ENCODE results near the gene TSG101. TPM values are rescaled to one million over a fixed set of nuclear protein-coding genes. Genes with fewer than 3 reads are reported as not detected.

The TSG101 gene
- total RNA-seq, 2 experiments from 2014 or later, result 23.5 to 30.1 TPM

GRCh38 chr11:18548001-18548400 is 21.3 kb upstream of the TSG101 start:
- CTCF ChIA-PET, result no interaction called here
- Mint-ChIP-seq H3K4me3 (no peak overlapping the region), H3K4me1 (ENCODE audit: low read depth) (no peaks in the 10 kb centered on the region), H3K27ac (no peak overlapping the region), H3K9me3 (no peaks in the 10 kb centered on the region), H3K27me3 (no peaks in the 10 kb centered on the region), H3K36me3 (ENCODE audit: low read depth) (peaks cover 5% of the 10 kb centered on the region)
- DNase-seq, result no peak
- Histone ChIP-seq H3K9me3 (ENCODE audit: control insufficient read depth in 1 of 2, insufficient read depth in 1 of 2, low read length in 2 of 2) (no peaks in the 10 kb centered on the region), H3K36me3 (ENCODE audit: insufficient read depth, low read length) (peaks cover 21% of the 10 kb centered on the region), H3K27ac (ENCODE audit: low read depth in 1 of 2, low read length in 2 of 2) (no peak overlapping the region), H3K4me1 (ENCODE audit: insufficient read depth, low read length) (no peaks in the 10 kb centered on the region), H3K27me3 (ENCODE audit: control insufficient read depth in 1 of 2, insufficient read depth in 2 of 2, low read length in 2 of 2) (no peaks in the 10 kb centered on the region), H3K4me3 (ENCODE audit: low read length) (no peak overlapping the region)
- TF ChIP-seq CTCF (IDR thresholded peaks at IDR 0.05), result no peak
- intact Hi-C loops (cut with DNase I, micrococcal nuclease), result no loop called here
- POLR2A ChIA-PET, result no interaction called here
- ATAC-seq (ENCODE audit: poor library complexity), result no peak

GRCh38 chr11:18540207-18541009 is 13.7 kb upstream of the TSG101 start:
- peak; percentile 79 for TF ChIP-seq CTCF (IDR thresholded peaks at IDR 0.05)
- ChIA-PET CTCF (interaction anchor here (0.5 to 2.4 kb wide), 18 partner anchors 14 to 224 kb away, joined by 3 to 15 read pairs (median 4); partner anchors contain the start of genes SPTY2D1, TMEM86A, TSG101 and UEVLD), POLR2A (interaction anchor here (0.7 to 1.8 kb wide), 6 partner anchors 14 to 226 kb away, joined by 3 to 11 read pairs (median 4); partner anchors contain the start of genes HPS5 and TSG101)
- ATAC-seq (ENCODE audit: poor library complexity) (peak; percentile 77), DNase-seq (peak in 3 of 14 experiments; percentile 65 to 71 (median 66))
- Mint-ChIP-seq H3K36me3 (ENCODE audit: low read depth) (no peaks in the 10 kb centered on the region), H3K4me3 (no peak overlapping the region), H3K27me3 (no peaks in the 10 kb centered on the region), H3K4me1 (ENCODE audit: low read depth) (no peaks in the 10 kb centered on the region), H3K27ac (peak overlapping the region; percentile 21), H3K9me3 (no peaks in the 10 kb centered on the region)
- H3K36me3 ChIP-seq (ENCODE audit: insufficient read depth, low read length), result peaks cover 7% of the 10 kb centered on the region
- no peaks in the 10 kb centered on the region for H3K27me3 ChIP-seq (ENCODE audit: control insufficient read depth in 1 of 2, insufficient read depth in 2 of 2, low read length in 2 of 2)
- H3K27ac ChIP-seq (ENCODE audit: low read depth in 1 of 2, low read length in 2 of 2), result no peak overlapping the region
- intact Hi-C loops (cut with DNase I, micrococcal nuclease), result loop anchor here (1.0 to 5.0 kb wide), 3 partner anchors 112 to 224 kb away; no protein-coding TSS in a partner anchor
- no peak overlapping the region for H3K4me3 ChIP-seq (ENCODE audit: low read length)
- no peaks in the 10 kb centered on the region for H3K4me1 ChIP-seq (ENCODE audit: insufficient read depth, low read length)
- no peaks in the 10 kb centered on the region for H3K9me3 ChIP-seq (ENCODE audit: control insufficient read depth in 1 of 2, insufficient read depth in 1 of 2, low read length in 2 of 2)

- Histone ChIP-seq H3K27ac (ENCODE audit: low read depth in 1 of 2, low read length in 2 of 2) (no peak overlapping the region), H3K4me1 (ENCODE audit: insufficient read depth, low read length) (no peaks in the 10 kb centered on the region), H3K9me3 (ENCODE audit: control insufficient read depth in 1 of 2, insufficient read depth in 1 of 2, low read length in 2 of 2) (no peaks in the 10 kb centered on the region), H3K36me3 (ENCODE audit: insufficient read depth, low read length) (no peaks in the 10 kb centered on the region), H3K4me3 (ENCODE audit: low read length) (no peak overlapping the region), H3K27me3 (ENCODE audit: control insufficient read depth in 1 of 2, insufficient read depth in 2 of 2, low read length in 2 of 2) (no peaks in the 10 kb centered on the region)
- no peak for DNase-seq
- Mint-ChIP-seq H3K36me3 (ENCODE audit: low read depth) (no peaks in the 10 kb centered on the region), H3K4me3 (no peak overlapping the region), H3K9me3 (no peaks in the 10 kb centered on the region), H3K27me3 (no peaks in the 10 kb centered on the region), H3K4me1 (ENCODE audit: low read depth) (peaks cover 2% of the 10 kb centered on the region), H3K27ac (no peak overlapping the region)
- ChIA-PET POLR2A (interaction anchor here (1.0 kb wide), 1 partner anchor 9 kb away, joined by 3 read pairs; the partner anchor contains the start of gene TSG101), CTCF (no interaction called here)
- ATAC-seq (ENCODE audit: poor library complexity), result no peak
- intact Hi-C loops (cut with DNase I, micrococcal nuclease), result no loop called here
- TF ChIP-seq CTCF (IDR thresholded peaks at IDR 0.05), result no peak
Measured at GRCh38 chr11:18536209-18536608, 9.5 kb upstream of the TSG101 start.

Measured in CD4-positive, alpha-beta T cell (primary cell).